ENCODE data around the gene ELMOD3. TPM values are rescaled to one million over a fixed set of nuclear protein-coding genes. Genes with fewer than 3 reads are reported as not detected.
A peak's percentile ranks its signal among the peaks of the same experiment; 100 is the strongest.

Gene ELMOD3
- total RNA-seq, 3 donors from 2014 or later = 18.1 to 29.8 (median 23.0) TPM

DNA sequence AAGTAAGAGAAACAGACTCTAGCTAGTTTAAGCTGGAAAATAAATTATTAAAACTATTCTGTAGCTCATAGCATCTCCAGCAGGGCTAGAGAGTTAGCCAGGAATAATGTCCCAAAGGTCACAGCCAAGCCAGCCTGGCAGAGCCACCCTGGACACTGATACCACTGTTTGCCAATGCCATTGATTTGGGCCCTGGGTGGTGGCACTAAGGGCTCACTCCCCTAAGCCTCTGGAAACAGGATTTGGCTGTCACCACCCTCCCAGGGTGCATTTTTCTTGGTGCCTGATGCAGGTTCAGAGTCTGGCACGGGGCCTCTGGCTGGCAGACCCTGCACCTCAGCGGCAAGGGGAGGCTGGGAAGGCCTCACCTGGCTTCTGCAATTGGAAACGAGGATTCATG is 71.0 kb downstream of the ELMOD3 start:
- intact Hi-C loops (cut with DNase I, micrococcal nuclease) = no loop called here

DNA sequence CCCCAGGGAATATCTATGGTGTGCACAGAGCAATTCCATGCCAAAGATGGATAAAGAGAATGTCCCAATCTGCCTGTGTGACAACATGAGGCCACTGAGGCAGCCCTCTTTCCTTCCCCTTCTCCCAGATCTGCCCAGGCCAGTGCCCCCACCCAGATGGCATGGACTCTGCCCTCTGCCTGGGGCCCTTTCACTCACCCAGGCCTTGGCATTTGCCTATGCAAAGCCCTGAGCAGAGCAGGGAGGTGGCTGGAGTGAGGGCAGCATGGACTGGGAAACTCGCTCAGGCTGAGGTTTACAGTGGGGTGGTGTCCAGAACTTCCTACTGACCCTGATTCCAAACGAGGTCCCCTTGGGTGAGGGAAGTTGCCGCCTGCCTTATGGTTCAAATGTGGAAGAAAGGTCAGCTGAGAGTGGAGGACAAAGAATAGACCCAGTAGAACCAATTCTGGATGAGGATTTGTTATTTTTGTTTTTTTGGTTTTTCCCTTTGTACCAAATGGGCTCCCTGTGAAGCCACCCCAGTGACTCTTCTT is 72.8 kb downstream of the ELMOD3 start:
- ATAC-seq = peak; percentile 79
- intact Hi-C loops (cut with DNase I, micrococcal nuclease) = no loop called here
- Histone ChIP-seq H3K9me3 (no peaks in the 10 kb centered on the region), H3K36me3 (ENCODE audit: low read depth) (no peaks in the 10 kb centered on the region), H3K4me1 (ENCODE audit: low read depth) (peaks cover 4% of the 10 kb centered on the region), H3K4me3 (no peak overlapping the region)
- TF ChIP-seq, protein P1, sequence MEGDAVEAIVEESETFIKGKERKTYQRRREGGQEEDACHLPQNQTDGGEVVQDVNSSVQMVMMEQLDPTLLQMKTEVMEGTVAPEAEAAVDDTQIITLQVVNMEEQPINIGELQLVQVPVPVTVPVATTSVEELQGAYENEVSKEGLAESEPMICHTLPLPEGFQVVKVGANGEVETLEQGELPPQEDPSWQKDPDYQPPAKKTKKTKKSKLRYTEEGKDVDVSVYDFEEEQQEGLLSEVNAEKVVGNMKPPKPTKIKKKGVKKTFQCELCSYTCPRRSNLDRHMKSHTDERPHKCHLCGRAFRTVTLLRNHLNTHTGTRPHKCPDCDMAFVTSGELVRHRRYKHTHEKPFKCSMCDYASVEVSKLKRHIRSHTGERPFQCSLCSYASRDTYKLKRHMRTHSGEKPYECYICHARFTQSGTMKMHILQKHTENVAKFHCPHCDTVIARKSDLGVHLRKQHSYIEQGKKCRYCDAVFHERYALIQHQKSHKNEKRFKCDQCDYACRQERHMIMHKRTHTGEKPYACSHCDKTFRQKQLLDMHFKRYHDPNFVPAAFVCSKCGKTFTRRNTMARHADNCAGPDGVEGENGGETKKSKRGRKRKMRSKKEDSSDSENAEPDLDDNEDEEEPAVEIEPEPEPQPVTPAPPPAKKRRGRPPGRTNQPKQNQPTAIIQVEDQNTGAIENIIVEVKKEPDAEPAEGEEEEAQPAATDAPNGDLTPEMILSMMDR (IDR thresholded peaks at IDR 0.05) = no peak
- DNase-seq = no peak

More for the DNA sequence above, 71.0 kb downstream of the ELMOD3 start:
- no peak for DNase-seq
- Histone ChIP-seq H3K4me3 (no peak overlapping the region), H3K9me3 (no peaks in the 10 kb centered on the region), H3K36me3 (ENCODE audit: low read depth) (no peaks in the 10 kb centered on the region), H3K4me1 (ENCODE audit: low read depth) (peaks cover 19% of the 10 kb centered on the region)
- ATAC-seq = no peak
- TF ChIP-seq, protein P1 (IDR thresholded peaks at IDR 0.05) = no peak

DNA sequence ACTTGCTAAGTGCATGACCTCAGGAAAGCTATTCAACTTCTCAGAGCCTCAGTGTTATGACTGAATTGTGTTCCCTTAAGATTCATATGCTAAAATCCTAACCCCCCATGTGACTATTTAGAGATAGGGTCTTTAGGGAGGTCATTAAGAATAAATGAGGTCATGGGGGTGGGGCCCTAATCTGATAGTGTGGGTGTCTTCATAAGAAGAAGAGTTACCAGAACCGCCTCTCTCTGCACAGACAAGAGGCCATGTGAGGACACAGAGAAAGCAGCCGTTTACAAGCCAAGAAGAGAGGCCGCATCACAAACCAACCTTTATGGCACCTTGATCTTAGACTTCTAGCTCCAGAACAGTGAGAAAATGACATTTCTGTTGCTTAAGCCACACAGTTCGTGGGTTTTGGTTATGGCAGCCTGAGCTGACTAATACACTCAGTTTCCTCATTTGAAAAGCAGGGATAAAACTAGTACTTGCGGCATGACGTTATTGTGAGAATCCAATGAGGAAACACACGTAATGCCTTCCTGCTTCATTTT is 73.8 kb downstream of the ELMOD3 start:
- DNase-seq (no peak), ATAC-seq (peak; percentile 7)
- H3K4me3 ChIP-seq = no peak overlapping the region
- H3K9me3 ChIP-seq = no peaks in the 10 kb centered on the region
- intact Hi-C loops (cut with DNase I, micrococcal nuclease) = no loop called here
- H3K36me3 ChIP-seq (ENCODE audit: low read depth) = no peaks in the 10 kb centered on the region
- TF ChIP-seq, protein P1 (IDR thresholded peaks at IDR 0.05) = no peak
- H3K4me1 ChIP-seq (ENCODE audit: low read depth) = peaks cover 4% of the 10 kb centered on the region

DNA sequence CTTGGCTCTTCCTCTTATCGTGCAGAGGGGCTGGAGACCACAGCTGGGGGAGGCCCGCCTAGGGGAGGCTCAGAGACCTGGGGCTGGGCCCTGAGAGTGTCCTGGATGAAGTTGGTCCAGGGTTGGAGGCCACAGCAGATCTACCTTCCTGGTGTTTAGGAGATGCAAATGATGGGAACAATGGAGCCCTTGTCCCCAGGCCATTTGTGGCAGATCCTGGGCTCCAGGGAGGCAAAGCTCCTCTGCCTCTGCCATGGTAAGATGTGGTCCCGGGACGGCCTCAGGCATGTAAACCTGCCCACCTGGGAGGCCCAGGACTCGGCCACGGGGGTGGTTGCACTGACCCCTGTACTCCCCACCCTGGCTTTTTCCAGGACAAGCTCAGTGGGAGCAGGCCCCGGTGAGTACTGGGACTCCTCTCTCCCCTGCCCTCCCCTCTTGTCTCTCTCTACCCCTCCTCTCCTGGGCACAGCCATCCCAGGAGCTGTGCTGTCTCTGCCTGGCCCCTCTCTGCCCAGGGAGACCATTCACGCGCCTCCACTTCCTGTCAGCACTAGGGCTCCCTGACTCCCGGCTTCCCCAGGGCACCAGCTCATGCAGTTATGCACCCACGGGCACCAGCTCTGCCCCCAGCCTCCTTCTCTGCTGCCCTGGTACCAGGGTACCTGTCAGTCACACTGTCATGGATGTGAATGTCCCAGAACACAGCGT is 74.8 kb downstream of the ELMOD3 start:
- no peaks in the 10 kb centered on the region for H3K36me3 ChIP-seq (ENCODE audit: low read depth)
- ATAC-seq (no peak), DNase-seq (no peak)
- TF ChIP-seq, protein P1 (IDR thresholded peaks at IDR 0.05) = no peak
- intact Hi-C loops (cut with DNase I, micrococcal nuclease) = no loop called here
- no peaks in the 10 kb centered on the region for H3K9me3 ChIP-seq
- H3K4me1 ChIP-seq (ENCODE audit: low read depth) = peaks cover 4% of the 10 kb centered on the region
- no peak overlapping the region for H3K4me3 ChIP-seq

DNA sequence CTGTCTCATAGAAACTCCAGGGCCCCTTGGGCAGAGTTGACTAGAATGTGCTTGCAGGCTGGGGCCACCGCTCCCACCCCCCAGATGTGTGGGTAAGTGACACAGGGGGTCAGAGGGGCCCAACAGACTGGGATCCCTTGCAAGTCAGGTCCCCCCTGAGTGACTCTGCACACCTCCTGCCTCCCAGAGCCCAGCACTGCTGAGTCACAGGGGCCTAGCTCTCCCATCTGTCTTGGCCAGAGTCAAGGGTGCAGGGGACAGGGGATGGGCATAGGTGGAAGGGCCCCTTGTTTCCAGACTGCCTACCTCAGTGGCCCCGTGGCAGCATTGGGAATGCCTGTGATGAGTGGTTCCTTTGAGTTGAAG is 75.3 kb downstream of the ELMOD3 start:
- intact Hi-C loops (cut with DNase I, micrococcal nuclease) = no loop called here
- no peak overlapping the region for H3K4me3 ChIP-seq
- H3K9me3 ChIP-seq = no peaks in the 10 kb centered on the region
- DNase-seq = no peak
- TF ChIP-seq, protein P1 (IDR thresholded peaks at IDR 0.05) = no peak
- no peaks in the 10 kb centered on the region for H3K36me3 ChIP-seq (ENCODE audit: low read depth)
- no peak for ATAC-seq
- peaks cover 4% of the 10 kb centered on the region for H3K4me1 ChIP-seq (ENCODE audit: low read depth)

Measured in mucosa of descending colon (tissue), 3 donors.